DMS114 treated with DMSO at 0.1 percent for 48 hours (cell line): Measurements from ENCODE around the gene SLCO2A1.

Experiments used
- DNase-seq: peaks from one replicate; lab custom pipeline; 2025; ENCODE audit not compliant: unreplicated experiment; lab: John Stamatoyannopoulos, UW

SLCO2A1 gene

GRCh38 chr3:133934996-133935842 is 94.5 kb downstream of the SLCO2A1 start:
- no peak for DNase-seq

- DNase-seq, result no peak
These were observed 95.4 kb downstream of the SLCO2A1 start for GRCh38 chr3:133934073-133934970.

- DNase-seq, result no peak
These were observed 96.4 kb downstream of the SLCO2A1 start for GRCh38 chr3:133933097-133934024.

GRCh38 chr3:133932009-133932408 is 97.7 kb downstream of the SLCO2A1 start:
- no peak for DNase-seq

- no peak for DNase-seq
These were observed 98.6 kb downstream of the SLCO2A1 start for GRCh38 chr3:133931084-133931483.

GRCh38 chr3:133930341-133930933 is 99.3 kb downstream of the SLCO2A1 start:
- peak; percentile 24 for DNase-seq

GRCh38 chr3:133928903-133929607 is 100.7 kb downstream of the SLCO2A1 start:
- no peak for DNase-seq

GRCh38 chr3:133928136-133928893 is 101.4 kb downstream of the SLCO2A1 start:
- no peak for DNase-seq

GRCh38 chr3:133927540-133928066 is 102.1 kb downstream of the SLCO2A1 start:
- no peak for DNase-seq

- no peak for DNase-seq
These were observed 102.8 kb downstream of the SLCO2A1 start for GRCh38 chr3:133926736-133927539.

- DNase-seq, result no peak
These were observed 103.6 kb downstream of the SLCO2A1 start for GRCh38 chr3:133925960-133926735.

GRCh38 chr3:133924041-133924440 is 105.7 kb downstream of the SLCO2A1 start:
- DNase-seq, result no peak

GRCh38 chr3:133921592-133921991 is 108.1 kb downstream of the SLCO2A1 start:
- no peak for DNase-seq

GRCh38 chr3:133917144-133917543 is 112.6 kb downstream of the SLCO2A1 start:
- no peak for DNase-seq

- DNase-seq, result no peak
These were observed 113.8 kb downstream of the SLCO2A1 start for GRCh38 chr3:133915685-133916658.
